ENCODE results near the gene NDFIP2.

The NDFIP2 gene

DNA sequence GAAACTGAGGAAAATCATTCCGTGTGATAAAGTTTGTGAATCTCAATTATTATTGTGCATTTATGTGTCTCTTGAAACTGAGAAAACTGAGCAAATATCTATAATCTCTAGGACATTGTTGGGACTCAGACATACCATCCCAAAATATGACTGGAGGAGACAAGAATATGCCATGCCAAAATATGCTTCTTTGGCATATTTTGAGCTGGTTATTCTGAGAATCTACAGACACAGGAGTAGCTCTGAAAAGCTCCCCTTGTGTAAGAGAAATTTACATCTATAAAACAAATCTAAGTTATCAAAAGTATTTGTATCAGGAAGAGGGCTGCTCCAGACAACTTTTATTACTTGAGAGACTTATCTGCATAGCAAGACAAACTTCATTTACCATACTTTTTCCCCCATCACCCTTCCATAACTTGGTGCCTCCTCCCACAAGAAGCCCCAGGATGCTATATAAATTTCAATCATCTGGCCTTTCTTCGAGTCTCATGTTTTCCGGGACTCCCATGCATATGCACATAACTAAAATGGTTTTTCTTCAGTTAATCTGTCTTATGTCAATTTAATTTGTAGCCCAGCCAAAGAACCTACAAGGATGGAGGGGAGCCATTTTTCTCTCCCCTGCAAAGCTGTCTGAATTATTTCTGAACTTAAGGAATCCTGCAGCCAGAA is 28.6 kb upstream of the NDFIP2 start:
- H3K79me2 ChIP-seq (ENCODE audit: insufficient read depth, low read length): no peaks in the 10 kb centered on the region
- H3K36me3 ChIP-seq (ENCODE audit: insufficient read depth, low read length): no peaks in the 10 kb centered on the region
- H3K4me3 ChIP-seq (ENCODE audit: low read length, poor library complexity, severe bottlenecking): peak overlapping the region; percentile 48
- no peaks in the 10 kb centered on the region for H4K20me1 ChIP-seq (ENCODE audit: insufficient read depth, low read length, poor library complexity, severe bottlenecking)
- peak overlapping the region; percentile 66 for H3K4me2 ChIP-seq (ENCODE audit: low read depth, low read length, poor library complexity, severe bottlenecking)
- H3K4me1 ChIP-seq (ENCODE audit: insufficient read depth, low read length, poor library complexity, severe bottlenecking): peaks cover 24% of the 10 kb centered on the region
- H3K27me3 ChIP-seq (ENCODE audit: insufficient read depth, low read length, poor library complexity, severe bottlenecking): no peaks in the 10 kb centered on the region
- H3K9me3 ChIP-seq (ENCODE audit: insufficient read depth, low read depth, low read length): no peaks in the 10 kb centered on the region
- peak overlapping the region; percentile 81 for H2AFZ ChIP-seq (ENCODE audit: low read length)
- H3F3A ChIP-seq (ENCODE audit: low read depth): no peaks in the 10 kb centered on the region
- peak overlapping the region; percentile 19 for H3K9ac ChIP-seq (ENCODE audit: low read depth, low read length, poor library complexity, severe bottlenecking)
- no peaks in the 10 kb centered on the region for H3K9me2 ChIP-seq (replicated peaks; ENCODE audit: low read depth, low read length)
- TF ChIP-seq, protein P1, sequence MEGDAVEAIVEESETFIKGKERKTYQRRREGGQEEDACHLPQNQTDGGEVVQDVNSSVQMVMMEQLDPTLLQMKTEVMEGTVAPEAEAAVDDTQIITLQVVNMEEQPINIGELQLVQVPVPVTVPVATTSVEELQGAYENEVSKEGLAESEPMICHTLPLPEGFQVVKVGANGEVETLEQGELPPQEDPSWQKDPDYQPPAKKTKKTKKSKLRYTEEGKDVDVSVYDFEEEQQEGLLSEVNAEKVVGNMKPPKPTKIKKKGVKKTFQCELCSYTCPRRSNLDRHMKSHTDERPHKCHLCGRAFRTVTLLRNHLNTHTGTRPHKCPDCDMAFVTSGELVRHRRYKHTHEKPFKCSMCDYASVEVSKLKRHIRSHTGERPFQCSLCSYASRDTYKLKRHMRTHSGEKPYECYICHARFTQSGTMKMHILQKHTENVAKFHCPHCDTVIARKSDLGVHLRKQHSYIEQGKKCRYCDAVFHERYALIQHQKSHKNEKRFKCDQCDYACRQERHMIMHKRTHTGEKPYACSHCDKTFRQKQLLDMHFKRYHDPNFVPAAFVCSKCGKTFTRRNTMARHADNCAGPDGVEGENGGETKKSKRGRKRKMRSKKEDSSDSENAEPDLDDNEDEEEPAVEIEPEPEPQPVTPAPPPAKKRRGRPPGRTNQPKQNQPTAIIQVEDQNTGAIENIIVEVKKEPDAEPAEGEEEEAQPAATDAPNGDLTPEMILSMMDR (conservative IDR thresholded peaks at IDR 0.05; ENCODE audit: low read length): no peak
- no peak for TF ChIP-seq EZH2phosphoT487 (IDR thresholded peaks at IDR 0.05; ENCODE audit: borderline replicate concordance)

DNA sequence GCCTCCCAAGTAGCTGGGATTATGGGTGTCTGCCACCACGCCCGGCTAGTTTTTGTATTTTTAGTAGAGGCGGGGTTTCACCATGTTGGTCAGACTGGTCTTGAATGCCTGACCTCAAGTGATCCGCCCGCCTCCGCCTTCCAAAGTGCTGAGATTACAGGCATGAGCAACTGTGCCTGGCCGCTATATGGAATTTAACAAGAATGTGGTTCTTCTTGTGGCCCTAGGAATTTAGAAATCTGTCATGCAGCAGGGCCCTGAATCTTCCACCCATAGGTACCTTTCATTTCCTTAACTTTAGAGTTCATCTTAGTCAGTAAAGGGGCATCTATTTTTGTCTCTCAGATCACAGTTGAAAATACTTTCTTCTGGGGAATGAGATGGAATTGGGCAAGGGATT is 25.6 kb upstream of the NDFIP2 start:
- Histone ChIP-seq H3K4me3 (ENCODE audit: low read length, poor library complexity, severe bottlenecking) (no peak overlapping the region), H3K4me1 (ENCODE audit: insufficient read depth, low read length, poor library complexity, severe bottlenecking) (peaks cover 16% of the 10 kb centered on the region), H3F3A (ENCODE audit: low read depth) (no peaks in the 10 kb centered on the region), H3K9me2 (replicated peaks; ENCODE audit: low read depth, low read length) (no peaks in the 10 kb centered on the region), H3K9ac (ENCODE audit: low read depth, low read length, poor library complexity, severe bottlenecking) (no peak overlapping the region), H3K9me3 (ENCODE audit: insufficient read depth, low read depth, low read length) (no peaks in the 10 kb centered on the region), H3K4me2 (ENCODE audit: low read depth, low read length, poor library complexity, severe bottlenecking) (no peak overlapping the region), H2AFZ (ENCODE audit: low read length) (no peak overlapping the region), H4K20me1 (ENCODE audit: insufficient read depth, low read length, poor library complexity, severe bottlenecking) (no peaks in the 10 kb centered on the region), H3K36me3 (ENCODE audit: insufficient read depth, low read length) (no peaks in the 10 kb centered on the region), H3K27me3 (ENCODE audit: insufficient read depth, low read length, poor library complexity, severe bottlenecking) (no peaks in the 10 kb centered on the region), H3K79me2 (ENCODE audit: insufficient read depth, low read length) (no peaks in the 10 kb centered on the region)
- TF ChIP-seq EZH2phosphoT487 (IDR thresholded peaks at IDR 0.05; ENCODE audit: borderline replicate concordance): no peak
- TF ChIP-seq, protein P1 (conservative IDR thresholded peaks at IDR 0.05; ENCODE audit: low read length): no peak

DNA sequence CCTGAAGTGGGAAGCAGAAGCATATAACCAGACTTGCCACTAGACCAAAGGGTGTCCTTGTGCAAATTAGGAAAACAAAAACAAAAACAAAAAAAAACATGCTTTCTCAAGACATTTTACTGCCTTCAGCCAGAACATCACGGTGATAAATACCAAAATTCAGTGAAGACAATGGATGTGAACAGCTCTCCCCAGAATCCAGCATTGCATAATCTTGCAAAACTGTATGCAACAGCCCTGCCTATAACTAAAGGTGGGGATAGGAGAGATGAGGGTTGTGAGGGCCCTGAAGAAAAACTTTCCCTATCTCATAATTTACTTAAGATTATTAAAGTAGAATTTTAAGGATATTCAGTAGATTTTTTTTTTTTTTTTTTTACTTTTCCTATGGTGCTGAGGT is 24.9 kb upstream of the NDFIP2 start:
- no peaks in the 10 kb centered on the region for H3K79me2 ChIP-seq (ENCODE audit: insufficient read depth, low read length)
- H3K9me3 ChIP-seq (ENCODE audit: insufficient read depth, low read depth, low read length): no peaks in the 10 kb centered on the region
- H3K4me1 ChIP-seq (ENCODE audit: insufficient read depth, low read length, poor library complexity, severe bottlenecking): peaks cover 16% of the 10 kb centered on the region
- H3K4me3 ChIP-seq (ENCODE audit: low read length, poor library complexity, severe bottlenecking): no peak overlapping the region
- H3K9me2 ChIP-seq (replicated peaks; ENCODE audit: low read depth, low read length): no peaks in the 10 kb centered on the region
- no peaks in the 10 kb centered on the region for H3K27me3 ChIP-seq (ENCODE audit: insufficient read depth, low read length, poor library complexity, severe bottlenecking)
- H2AFZ ChIP-seq (ENCODE audit: low read length): no peak overlapping the region
- no peaks in the 10 kb centered on the region for H4K20me1 ChIP-seq (ENCODE audit: insufficient read depth, low read length, poor library complexity, severe bottlenecking)
- TF ChIP-seq, protein P1 (conservative IDR thresholded peaks at IDR 0.05; ENCODE audit: low read length): no peak
- TF ChIP-seq EZH2phosphoT487 (IDR thresholded peaks at IDR 0.05; ENCODE audit: borderline replicate concordance): no peak
- H3K4me2 ChIP-seq (ENCODE audit: low read depth, low read length, poor library complexity, severe bottlenecking): no peak overlapping the region
- H3F3A ChIP-seq (ENCODE audit: low read depth): no peaks in the 10 kb centered on the region
- H3K9ac ChIP-seq (ENCODE audit: low read depth, low read length, poor library complexity, severe bottlenecking): no peak overlapping the region
- no peaks in the 10 kb centered on the region for H3K36me3 ChIP-seq (ENCODE audit: insufficient read depth, low read length)

All from Loucy (cell line).